LNCaP clone FGC (cell line): ENCODE measurements around the gene FOLR1.

ENCODE experiments used
- DNase-seq: peaks from one replicate; pipeline ENCODE4 v3.0.0-alpha.2; 2011; ENCODE audit warnings: low read depth
- H3K4me3 ChIP-seq: 2 replicates; pipeline ENCODE4 v1.5.1; 2011; ENCODE audit warnings: mild to moderate bottlenecking, low read depth, low read length, control low read depth
- CTCF ChIP-seq: IDR thresholded peaks from 2 replicates; pipeline ENCODE4 v1.5.1; 2012; ENCODE audit warnings: mild to moderate bottlenecking; ENCODE audit not compliant: control insufficient read depth, insufficient read depth; ENCODE audit errors: extremely low read depth

Gene FOLR1

GRCh38 chr11:72226701-72227100 is 34.8 kb downstream of the FOLR1 start:
- no peak overlapping the region for H3K4me3 ChIP-seq
- no peak for TF ChIP-seq CTCF
- DNase-seq, result no peak

GRCh38 chr11:72227316-72228228 is 35.6 kb downstream of the FOLR1 start:
- no peak for DNase-seq
- TF ChIP-seq CTCF, result no peak
- no peak overlapping the region for H3K4me3 ChIP-seq

- no peak for TF ChIP-seq CTCF
- no peak for DNase-seq
- H3K4me3 ChIP-seq, result no peak overlapping the region
Measured at GRCh38 chr11:72228229-72228843, 36.4 kb downstream of the FOLR1 start.

- no peak for TF ChIP-seq CTCF
- no peak for DNase-seq
- no peak overlapping the region for H3K4me3 ChIP-seq
Measured at GRCh38 chr11:72228844-72229231, 36.9 kb downstream of the FOLR1 start.

- H3K4me3 ChIP-seq, result no peak overlapping the region
- DNase-seq, result no peak
- TF ChIP-seq CTCF, result no peak
Measured at GRCh38 chr11:72229336-72229924, 37.5 kb downstream of the FOLR1 start.

GRCh38 chr11:72229925-72230763 is 38.2 kb downstream of the FOLR1 start:
- H3K4me3 ChIP-seq, result no peak overlapping the region

More at GRCh38 chr11:72229925-72230763, 38.2 kb downstream of the FOLR1 start:
- no peak for TF ChIP-seq CTCF
- DNase-seq, result no peak
